OCI-M2 (cell line): ENCODE measurements around the gene PRKN.
"Not testable (repeated sequence)": the region's sequence is repeated elsewhere in the genome, so short reads cannot be mapped to it uniquely, and the experiment has no call there.

Experiments used
- DNase-seq: peaks from one replicate; lab custom pipeline; 2025; ENCODE audit not compliant: unreplicated experiment; lab: John Stamatoyannopoulos, UW

Gene PRKN

DNA sequence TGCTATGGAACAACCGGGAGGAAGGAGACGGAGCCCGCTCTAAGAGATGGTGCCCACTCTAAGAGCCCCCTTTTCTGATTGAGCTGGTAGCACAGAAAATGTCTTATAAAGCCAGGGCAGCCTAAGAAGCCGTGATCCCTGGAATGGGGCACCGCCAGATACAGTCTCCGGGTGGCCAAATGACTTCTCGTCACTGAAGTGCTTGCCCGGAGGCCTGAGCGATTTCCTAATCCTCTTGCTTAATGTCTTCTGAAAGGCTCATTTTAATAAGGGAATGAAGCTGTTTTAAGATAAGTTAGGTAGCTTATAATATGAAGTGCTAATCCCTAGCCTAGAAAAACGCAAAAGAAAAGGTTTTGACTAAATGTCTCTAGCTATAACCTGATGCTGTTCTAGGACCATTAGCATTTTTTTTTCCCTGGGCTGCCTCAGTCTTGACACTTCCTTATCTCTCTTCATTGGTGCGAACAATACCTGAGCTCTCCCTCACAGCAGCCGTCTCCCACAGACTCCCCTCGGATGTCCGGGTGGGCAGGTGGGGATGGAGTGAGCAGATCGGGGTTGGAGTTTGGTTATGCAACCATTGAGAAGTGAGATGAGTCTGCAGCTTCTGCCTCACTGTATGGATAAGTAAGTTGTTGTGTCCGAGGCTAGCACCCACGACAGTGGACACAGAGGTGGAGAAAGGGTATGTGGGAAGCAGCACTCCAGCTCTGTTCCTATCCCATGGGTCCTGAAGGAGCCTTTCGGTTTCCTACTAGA is 894.3 kb downstream of the PRKN start:
- DNase-seq, result no peak

- no peak for DNase-seq
Measured at GRCh38 chr6:161832622-161833021, 894.9 kb downstream of the PRKN start.

- DNase-seq, result no peak
Measured at GRCh38 chr6:161830866-161831616, 896.5 kb downstream of the PRKN start.

DNA sequence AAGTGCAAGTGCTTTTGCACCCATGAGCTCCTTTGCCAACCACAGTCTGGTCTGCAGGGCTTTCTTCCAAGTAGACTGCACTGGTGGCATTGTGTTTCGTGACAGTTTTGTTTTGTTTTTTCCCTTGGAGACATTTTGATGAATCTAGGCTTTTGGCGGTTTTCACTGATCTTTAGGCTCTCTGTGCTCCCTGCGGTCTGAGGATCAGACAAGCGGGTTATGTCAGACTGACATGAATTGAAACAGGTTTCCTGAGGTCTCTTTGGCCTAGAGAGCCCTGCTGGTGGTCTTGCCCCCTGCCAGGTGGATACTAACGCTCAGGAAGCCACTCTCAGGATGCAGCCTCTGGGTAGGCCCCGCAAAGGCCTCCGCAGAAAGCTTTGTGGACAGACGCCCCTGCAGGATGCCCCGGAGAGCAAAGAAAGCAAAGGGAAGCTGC is 898.3 kb downstream of the PRKN start:
- DNase-seq, result no peak

- DNase-seq, result no peak
Measured at GRCh38 chr6:161828355-161828754, 899.2 kb downstream of the PRKN start.

DNA sequence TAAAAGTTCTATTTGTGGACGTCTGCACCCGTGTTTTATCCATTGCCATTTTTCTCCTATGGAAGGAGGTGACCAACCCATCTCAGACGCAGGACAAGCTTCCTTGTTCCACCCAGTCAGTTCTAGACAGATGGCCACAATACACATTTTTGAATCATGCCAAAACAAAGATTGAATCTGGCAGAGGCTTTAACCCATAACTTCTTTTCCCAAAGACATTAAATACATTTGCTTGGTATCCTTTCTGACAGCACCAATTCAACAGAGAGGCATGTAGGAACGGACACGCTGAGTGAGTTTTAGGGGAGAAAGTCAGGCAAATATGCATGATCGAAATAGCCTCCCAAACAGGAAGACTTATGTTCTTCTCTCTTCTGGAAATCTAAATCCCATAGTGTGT is 901.1 kb downstream of the PRKN start:
- no peak for DNase-seq

DNA sequence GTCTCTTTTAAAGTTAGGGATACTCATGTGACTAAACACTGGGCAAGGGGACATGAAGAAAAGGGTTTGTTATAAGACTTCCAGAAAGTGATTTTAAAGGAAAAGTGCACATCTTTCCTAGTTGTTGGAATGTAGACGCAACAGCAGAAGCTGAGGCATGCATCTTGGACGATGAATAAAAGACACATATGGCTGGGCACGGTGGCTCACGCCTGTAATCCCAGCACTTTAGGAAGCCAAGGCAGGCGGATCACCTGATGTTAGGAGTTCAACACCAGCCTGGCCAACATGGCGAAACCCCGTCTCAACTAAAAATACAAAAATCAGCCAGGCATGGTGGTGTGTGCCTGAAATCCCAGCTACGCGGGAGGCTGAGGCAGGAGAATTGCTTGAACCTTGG is 905.4 kb downstream of the PRKN start:
- DNase-seq, result not testable (repeated sequence)

GRCh38 chr6:161817881-161818280 is 909.7 kb downstream of the PRKN start:
- no peak for DNase-seq

- no peak for DNase-seq
Measured at GRCh38 chr6:161815965-161816364, 911.6 kb downstream of the PRKN start.

- DNase-seq, result no peak
Measured at GRCh38 chr6:161813156-161813555, 914.4 kb downstream of the PRKN start.

GRCh38 chr6:161809971-161810370 is 917.6 kb downstream of the PRKN start:
- no peak for DNase-seq

GRCh38 chr6:161804838-161805237 is 922.7 kb downstream of the PRKN start:
- DNase-seq, result no peak

DNA sequence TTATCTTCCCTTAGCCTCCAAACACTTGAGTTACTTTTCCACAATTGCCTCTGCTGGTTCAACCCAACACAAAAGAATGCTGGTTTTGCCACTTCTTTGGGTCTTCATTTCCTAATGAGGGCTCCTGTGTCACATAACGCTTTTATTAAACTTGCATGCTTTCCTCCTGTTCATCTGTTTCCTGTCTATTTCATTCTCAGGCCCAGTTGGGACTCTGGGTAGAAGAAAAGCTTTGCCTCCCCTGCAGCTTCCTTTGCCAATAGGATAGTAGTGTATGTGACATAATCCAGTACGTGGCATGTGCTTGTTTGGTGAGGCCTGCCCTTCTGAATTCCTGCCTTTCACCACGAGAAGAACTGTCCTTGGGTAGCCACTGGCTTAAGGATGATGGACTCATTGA is 924.4 kb downstream of the PRKN start:
- no peak for DNase-seq

- DNase-seq, result no peak
Measured at GRCh38 chr6:161802231-161802630, 925.3 kb downstream of the PRKN start.

GRCh38 chr6:161798844-161799394 is 928.6 kb downstream of the PRKN start:
- no peak for DNase-seq

DNA sequence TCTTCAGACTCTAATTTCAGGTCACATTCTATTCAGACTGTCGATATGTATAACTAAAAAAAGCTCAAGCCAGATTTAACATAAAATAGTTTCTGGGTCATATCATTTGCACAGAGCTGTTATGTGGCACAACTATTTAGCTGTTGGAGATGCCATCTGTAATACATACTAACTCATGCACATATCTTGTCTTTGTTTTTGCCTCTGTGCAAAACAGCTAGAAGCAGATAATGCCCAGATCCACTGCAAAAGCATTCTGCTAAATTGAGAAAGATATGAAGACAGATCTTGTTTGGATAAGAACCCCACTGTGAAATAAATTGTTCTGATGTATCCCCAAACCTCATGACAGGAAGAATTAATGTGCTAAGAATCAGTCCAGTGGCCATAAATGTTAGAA is 930.9 kb downstream of the PRKN start:
- DNase-seq, result no peak

DNA sequence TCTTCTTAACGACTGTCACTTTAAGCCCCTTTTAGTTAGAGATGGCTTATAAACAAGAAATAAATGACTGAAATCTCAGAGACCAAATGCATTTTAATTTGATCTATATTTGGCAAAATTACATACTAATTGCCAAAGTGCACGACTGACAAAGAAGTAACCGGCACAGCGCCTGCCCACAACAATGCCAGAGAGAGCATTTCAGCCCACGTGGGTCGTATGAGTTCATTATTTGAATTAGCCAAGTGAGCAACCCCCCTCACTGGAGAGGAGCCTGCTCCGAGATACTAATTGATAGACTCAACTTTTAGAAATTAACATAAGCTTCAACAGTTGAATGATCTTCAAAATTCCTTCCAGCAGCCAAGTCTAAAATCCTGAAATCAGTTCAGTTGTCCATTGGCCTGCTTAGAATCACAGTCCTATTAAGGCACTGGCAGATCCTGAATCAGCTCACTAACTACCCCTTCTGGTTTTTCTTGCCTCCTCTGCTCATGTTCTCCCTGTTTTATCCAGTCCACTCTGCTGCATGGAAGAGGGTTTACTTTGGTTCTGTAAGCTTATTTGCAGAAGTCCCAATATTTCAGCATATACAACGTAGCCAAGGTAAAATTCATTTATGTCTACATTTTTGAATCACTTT is 934.6 kb downstream of the PRKN start:
- DNase-seq, result no peak

GRCh38 chr6:161788531-161788930 is 939.0 kb downstream of the PRKN start:
- DNase-seq, result no peak

DNA sequence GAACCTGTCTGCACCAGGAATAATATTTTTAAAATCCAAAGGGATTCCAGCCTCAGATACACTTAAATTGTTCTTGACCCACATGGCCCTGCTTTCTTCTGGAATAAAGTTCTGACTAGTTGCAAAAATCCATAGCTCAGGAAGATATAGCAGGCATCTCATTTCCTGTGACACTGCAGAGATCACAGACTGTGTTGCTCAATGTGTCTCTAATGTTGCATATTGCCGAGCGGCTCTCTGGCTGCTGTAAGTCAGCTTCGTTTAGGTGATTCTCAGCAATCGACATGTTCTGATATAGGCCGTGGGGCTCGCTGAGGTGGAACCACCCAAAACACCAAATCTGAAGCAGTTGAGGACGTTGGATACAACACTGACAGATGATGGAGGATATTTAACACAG is 955.4 kb downstream of the PRKN start:
- no peak for DNase-seq

- no peak for DNase-seq
Measured at GRCh38 chr6:161761966-161762365, 965.6 kb downstream of the PRKN start.

DNA sequence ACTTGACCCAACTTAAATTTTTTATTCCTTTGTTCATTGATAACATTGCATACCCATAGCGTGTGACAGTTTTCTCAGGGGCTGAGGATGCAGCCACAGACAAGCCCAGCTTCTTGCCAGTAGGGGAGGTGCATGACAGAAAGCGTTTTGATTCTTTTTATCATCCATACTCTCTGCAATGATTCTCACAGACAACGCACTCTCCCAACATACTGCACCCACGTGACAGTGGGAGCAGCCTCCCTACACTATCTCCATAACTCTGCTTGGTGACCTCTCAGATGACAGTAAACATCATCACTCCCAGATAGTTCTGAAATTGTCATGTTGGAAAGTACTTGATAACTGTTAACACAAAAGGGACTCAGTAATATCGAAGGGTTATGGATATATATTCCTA is 972.5 kb downstream of the PRKN start:
- DNase-seq, result no peak

GRCh38 chr6:161750686-161751085 is 976.9 kb downstream of the PRKN start:
- no peak for DNase-seq
